ENCODE data around the gene SLX9.

DNA sequence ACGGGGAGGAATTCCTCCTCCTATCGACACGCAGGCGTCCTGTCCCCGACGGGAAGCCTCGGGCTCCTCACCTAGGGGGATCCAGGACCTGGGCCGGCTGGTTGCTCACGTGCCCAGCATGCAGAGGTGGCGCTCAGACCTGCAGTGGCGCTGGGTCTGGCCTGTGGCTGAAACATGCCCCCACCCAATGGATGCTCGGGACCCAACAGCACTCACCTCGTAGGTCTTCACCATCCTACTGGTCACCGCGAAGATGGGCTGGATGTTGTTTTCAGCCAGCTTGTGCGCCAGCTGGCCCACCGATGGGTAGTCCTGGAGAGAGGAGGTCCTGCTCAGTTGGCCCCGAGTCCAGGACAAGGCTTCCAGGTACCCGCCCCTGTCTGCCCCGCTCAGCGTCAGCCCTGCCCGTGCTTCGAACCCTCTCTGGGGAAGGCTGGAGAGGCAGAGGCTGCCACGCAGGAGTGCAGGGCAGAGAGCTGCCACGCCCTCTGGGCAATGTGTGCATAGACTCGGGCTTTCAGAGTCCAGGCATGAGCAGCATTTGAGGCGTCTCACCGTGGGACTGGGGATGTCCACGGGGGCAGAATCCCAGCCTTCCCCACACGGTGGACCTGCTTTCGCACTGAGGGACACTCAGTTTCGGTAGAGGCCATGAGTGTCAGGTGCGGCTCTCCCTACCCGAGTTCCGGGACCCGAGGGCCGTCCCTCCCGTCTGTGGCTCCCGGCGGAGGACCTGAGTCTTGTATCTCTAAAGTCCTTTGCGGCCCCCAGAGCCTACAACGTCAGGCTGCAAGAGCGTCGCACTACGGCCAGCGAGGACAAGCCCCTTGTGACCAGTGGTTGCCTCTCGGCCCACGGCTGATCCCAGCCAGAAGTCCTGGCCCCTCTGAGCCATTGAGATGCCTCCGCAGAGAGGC lies 40.7 kb upstream of the SLX9 start:
- TF ChIP-seq, protein P1, sequence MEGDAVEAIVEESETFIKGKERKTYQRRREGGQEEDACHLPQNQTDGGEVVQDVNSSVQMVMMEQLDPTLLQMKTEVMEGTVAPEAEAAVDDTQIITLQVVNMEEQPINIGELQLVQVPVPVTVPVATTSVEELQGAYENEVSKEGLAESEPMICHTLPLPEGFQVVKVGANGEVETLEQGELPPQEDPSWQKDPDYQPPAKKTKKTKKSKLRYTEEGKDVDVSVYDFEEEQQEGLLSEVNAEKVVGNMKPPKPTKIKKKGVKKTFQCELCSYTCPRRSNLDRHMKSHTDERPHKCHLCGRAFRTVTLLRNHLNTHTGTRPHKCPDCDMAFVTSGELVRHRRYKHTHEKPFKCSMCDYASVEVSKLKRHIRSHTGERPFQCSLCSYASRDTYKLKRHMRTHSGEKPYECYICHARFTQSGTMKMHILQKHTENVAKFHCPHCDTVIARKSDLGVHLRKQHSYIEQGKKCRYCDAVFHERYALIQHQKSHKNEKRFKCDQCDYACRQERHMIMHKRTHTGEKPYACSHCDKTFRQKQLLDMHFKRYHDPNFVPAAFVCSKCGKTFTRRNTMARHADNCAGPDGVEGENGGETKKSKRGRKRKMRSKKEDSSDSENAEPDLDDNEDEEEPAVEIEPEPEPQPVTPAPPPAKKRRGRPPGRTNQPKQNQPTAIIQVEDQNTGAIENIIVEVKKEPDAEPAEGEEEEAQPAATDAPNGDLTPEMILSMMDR (IDR thresholded peaks at IDR 0.05), result no peak
- no peak for TF ChIP-seq POLR2A (IDR thresholded peaks at IDR 0.05; ENCODE audit: low read depth)
- no peak for TF ChIP-seq POLR2AphosphoS5 (IDR thresholded peaks at IDR 0.05)
- TF ChIP-seq EP300 (IDR thresholded peaks at IDR 0.05), result no peak

Data from esophagus muscularis mucosa (tissue), 4 donors.